Colonic mucosa (tissue), 4 donors: ENCODE results near the gene EFNA1. TPM values are rescaled to one million over a fixed set of nuclear protein-coding genes. Genes with fewer than 3 reads are reported as not detected.

Experiments used
- DNase-seq: peaks from one replicate; pipeline ENCODE4 v3.0.0-alpha.2; 2020
- H3K27ac ChIP-seq: fragments of 200-600 bp; one replicate; pipeline ENCODE4 v1.8.0; 2021
- H3K27me3 ChIP-seq: fragments of 200-600 bp; one replicate; pipeline ENCODE4 v1.8.0; 2021
- H3K36me3 ChIP-seq: fragments of 200-600 bp; one replicate; pipeline ENCODE4 v1.8.0; 2021
- H3K4me1 ChIP-seq: fragments of 200-600 bp; one replicate; pipeline ENCODE4 v1.8.0; 2021; ENCODE audit warnings: mild to moderate bottlenecking
- H3K4me3 ChIP-seq: fragments of 200-600 bp; one replicate; pipeline ENCODE4 v1.8.0; 2021
- H3K9ac ChIP-seq, 2 donors: one replicate each; pipeline ENCODE4 v1.7.0; 2013; ENCODE audit warnings: control low read depth in 2 of 2, low read depth in 2 of 2, low read length in 2 of 2
- H3K9me3 ChIP-seq: fragments of 200-600 bp; one replicate; pipeline ENCODE4 v1.8.0; 2021
- intact Hi-C: fragments of 100-400 bp; cut with DNase I; formaldehyde crosslinking; loops from one replicate; pipeline ENCODE4 v1.14.1; 2022
- total RNA-seq, 2 donors: library from RNA; stranded (reverse); fragmentation: NEBNext Ultra II Directional in 1 of 2; extraction: Animal tissue kit (Norgen Biotek cat#: 25700) in 1 of 2; gene quantifications; one replicate each; pipeline ENCODE4 v1.2.1, GENCODE V29; 2021
- TF ChIP-seq, protein P1 (sequence below): fragments of 200-600 bp; IDR thresholded peaks from one replicate; pipeline ENCODE4 v1.8.0; 2022; ENCODE audit warnings: antibody characterized with exemption, mild to moderate bottlenecking
- donor health status: healthy.
- donor health status: DM: no; HTN: no; CAD: no.
- donor health status: DM: no; HTN: no; CAD: no.

EFNA1 gene
- total RNA-seq, 2 donors from 2014 or later = 61.3 to 125 TPM

DNA sequence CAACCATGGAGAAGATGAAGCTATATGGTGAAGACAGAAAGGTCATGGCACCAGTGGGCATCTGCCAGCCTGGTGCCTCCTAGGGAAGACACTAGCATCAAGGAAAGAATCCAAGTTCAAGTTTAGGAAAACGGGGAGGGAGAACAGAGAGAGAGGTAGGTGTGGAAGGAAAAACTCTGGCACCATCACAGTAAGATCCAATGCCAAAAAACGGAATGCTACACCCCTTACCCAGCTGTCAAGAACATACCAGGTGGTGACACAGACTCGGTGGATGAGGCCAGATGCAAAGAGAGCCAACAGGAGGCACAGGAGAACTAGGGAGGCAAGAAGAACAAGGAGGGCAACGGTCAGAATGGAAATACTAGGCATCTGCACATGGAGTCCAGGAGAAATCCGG is 41.9 kb downstream of the EFNA1 start:
- TF ChIP-seq, protein P1, sequence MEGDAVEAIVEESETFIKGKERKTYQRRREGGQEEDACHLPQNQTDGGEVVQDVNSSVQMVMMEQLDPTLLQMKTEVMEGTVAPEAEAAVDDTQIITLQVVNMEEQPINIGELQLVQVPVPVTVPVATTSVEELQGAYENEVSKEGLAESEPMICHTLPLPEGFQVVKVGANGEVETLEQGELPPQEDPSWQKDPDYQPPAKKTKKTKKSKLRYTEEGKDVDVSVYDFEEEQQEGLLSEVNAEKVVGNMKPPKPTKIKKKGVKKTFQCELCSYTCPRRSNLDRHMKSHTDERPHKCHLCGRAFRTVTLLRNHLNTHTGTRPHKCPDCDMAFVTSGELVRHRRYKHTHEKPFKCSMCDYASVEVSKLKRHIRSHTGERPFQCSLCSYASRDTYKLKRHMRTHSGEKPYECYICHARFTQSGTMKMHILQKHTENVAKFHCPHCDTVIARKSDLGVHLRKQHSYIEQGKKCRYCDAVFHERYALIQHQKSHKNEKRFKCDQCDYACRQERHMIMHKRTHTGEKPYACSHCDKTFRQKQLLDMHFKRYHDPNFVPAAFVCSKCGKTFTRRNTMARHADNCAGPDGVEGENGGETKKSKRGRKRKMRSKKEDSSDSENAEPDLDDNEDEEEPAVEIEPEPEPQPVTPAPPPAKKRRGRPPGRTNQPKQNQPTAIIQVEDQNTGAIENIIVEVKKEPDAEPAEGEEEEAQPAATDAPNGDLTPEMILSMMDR = no peak
- H3K36me3 ChIP-seq = peaks cover 7% of the 10 kb centered on the region
- no peaks in the 10 kb centered on the region for H3K9me3 ChIP-seq
- H3K9ac ChIP-seq = no peak overlapping the region
- peak; percentile 14 for DNase-seq
- no peak overlapping the region for H3K27ac ChIP-seq
- H3K27me3 ChIP-seq = no peaks in the 10 kb centered on the region
- peaks cover 14% of the 10 kb centered on the region for H3K4me1 ChIP-seq
- H3K4me3 ChIP-seq = no peak overlapping the region
- intact Hi-C loops = no loop called here

DNA sequence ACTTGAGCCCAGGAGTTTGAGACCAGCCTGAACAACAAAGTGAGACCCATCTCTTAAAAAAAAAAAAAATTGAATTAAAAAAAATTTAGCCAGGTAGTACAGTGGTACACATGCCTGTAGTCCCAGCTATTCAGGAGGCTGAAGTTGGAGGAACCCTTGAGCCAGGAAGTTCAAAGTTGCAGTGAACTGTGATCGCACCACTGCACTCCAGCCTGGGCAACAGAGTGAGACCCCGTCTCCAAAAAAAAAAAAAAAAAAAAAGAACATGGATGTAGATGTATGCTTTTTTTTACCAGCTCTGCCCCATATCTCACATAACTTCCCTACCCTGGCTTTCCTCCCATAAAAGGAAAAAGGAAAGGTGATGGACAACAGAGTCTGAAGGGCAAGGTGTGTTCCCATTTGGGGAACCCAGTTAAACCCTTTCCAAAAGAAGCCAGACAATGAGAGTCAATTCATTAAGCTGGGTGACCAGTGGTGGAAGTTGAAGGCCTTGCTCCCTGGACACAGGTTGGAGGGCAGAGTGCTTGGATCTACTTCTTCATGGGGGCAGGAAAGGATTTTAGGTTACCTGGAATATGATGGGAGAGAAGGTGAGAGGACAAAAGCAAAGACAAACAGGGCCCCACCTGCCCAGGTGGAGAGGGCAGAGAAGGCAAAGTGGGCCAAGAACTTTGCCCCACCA is 42.6 kb downstream of the EFNA1 start:
- no peak overlapping the region for H3K9ac ChIP-seq

DNA sequence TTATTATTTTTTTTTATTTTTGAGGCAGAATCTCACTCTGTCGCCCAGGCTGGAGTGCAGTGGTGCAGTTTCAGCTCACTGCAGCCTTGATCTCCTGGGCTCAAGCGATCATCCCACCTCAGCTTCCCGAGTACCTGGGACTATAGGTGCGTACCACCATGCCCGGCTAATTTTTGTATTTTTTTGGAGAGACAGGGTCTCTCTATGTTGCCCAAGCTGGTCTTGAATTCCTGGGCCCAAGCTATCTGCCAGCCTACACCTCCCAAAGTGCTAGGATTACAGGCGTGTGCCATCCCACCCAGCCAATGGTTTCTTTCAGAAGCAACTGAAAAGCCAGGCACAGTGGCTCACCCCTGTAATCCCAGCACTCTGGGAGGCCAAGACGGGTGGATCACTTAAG is 43.1 kb downstream of the EFNA1 start:
- Histone ChIP-seq H3K27me3 (no peaks in the 10 kb centered on the region), H3K4me3 (no peak overlapping the region), H3K36me3 (peaks cover 7% of the 10 kb centered on the region), H3K9me3 (no peaks in the 10 kb centered on the region), H3K9ac (no peak overlapping the region), H3K27ac (no peak overlapping the region), H3K4me1 (peaks cover 14% of the 10 kb centered on the region)
- intact Hi-C loops = no loop called here
- peak; percentile 9 for DNase-seq
- TF ChIP-seq, protein P1 = no peak

More for the DNA sequence above, 42.6 kb downstream of the EFNA1 start:
- H3K9me3 ChIP-seq = no peaks in the 10 kb centered on the region
- TF ChIP-seq, protein P1 = no peak
- intact Hi-C loops = no loop called here
- no peak for DNase-seq
- no peaks in the 10 kb centered on the region for H3K27me3 ChIP-seq
- H3K4me3 ChIP-seq = no peak overlapping the region
- peaks cover 14% of the 10 kb centered on the region for H3K4me1 ChIP-seq
- peaks cover 7% of the 10 kb centered on the region for H3K36me3 ChIP-seq
- no peak overlapping the region for H3K27ac ChIP-seq

DNA sequence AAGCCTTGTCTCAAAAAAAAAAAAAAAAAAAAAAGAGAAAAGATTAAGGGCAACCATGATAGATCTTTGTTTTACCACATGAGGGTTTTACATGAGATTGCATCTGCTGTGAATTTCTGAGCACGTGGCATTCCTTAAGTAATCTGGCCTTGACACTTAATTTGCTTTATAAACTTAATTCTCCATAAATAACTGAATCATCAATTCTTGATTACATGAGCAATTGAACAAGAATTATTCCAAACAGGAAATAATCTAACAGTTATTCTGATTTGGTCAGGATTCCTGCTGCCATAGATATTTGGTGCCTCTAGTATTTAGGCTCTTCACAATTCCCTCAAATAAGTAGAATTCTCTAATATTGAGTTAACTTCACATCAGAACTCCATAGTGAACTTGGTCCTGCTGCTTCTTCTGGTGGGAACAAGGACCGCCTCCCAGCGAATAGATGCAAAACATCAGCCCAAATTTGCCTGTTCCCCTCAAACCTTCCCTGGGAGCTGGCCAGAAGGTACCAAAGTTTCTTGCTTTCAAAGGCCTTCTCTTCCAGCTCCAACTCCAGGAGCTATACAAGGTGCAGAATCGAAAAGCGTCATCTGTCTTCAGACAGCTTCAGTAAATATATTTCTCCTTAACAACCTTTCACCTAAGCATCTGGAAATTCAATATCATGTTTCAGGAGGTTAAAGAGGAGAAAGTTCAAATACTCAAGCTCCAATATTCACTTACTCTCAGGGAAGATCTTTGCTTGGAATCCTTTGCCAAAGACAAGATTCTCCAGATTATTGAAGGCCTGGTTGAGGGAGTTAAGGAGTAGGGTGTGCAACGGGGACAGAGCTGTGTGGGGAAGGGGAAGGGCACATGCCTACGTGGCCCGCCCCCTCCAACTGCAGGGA is 44.4 kb downstream of the EFNA1 start:
- intact Hi-C loops = no loop called here
- Histone ChIP-seq H3K36me3 (peaks cover 7% of the 10 kb centered on the region), H3K27ac (peak overlapping the region; percentile 89), H3K4me1 (peaks cover 19% of the 10 kb centered on the region), H3K27me3 (no peaks in the 10 kb centered on the region), H3K9me3 (no peaks in the 10 kb centered on the region), H3K4me3 (peak overlapping the region; percentile 90), H3K9ac (peak overlapping the region; percentile 86 to 90)
- TF ChIP-seq, protein P1 = no peak
- DNase-seq = no peak

DNA sequence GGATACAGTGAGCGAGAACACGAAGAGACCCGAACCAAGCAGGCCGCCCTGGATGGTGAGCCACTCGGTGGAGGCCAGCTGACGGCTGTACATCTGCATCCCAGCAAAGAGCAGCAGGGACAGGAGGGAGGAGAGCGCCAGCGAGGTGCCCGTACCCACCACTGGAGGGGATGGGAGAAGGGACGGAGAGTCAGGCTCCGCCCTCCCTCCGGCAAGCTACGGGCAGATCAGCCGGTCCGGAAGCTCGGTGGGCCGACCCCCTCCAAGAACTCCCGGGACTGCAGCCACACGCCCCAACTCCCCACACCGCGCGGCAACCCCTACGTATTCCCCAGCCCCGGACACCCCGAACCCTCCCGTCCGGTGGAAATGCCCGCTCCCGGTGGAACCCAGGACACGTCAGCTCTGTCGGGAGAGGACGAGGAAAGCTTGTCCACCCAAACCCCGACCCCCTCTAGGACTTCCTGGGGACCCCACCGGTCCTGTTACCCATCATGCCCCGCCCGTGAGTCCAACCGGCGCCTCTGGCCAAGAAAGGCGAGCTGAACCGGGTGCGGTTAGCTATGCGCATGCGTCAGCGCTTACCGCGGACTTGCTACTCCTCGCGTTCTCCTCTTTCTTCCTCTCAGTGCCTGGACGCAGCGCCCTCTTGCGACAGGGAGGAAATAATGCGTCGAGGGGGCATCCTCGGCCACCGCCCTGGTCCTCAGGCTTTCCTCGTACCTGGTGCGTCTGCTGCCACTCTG is 45.2 kb downstream of the EFNA1 start, which contains the start of gene KRTCAP2:
KRTCAP2 (minus strand) TSS at position 573 of the 746 bp plus-strand sequence; CDS start at position 493, 80 bp downstream.
- peak; percentile 95 for DNase-seq
- Histone ChIP-seq H3K4me1 (peaks cover 13% of the 10 kb centered on the region), H3K27ac (peak within 1 kb of the TSS; percentile 89), H3K27me3 (no peaks in the 10 kb centered on the region), H3K9me3 (no peaks in the 10 kb centered on the region), H3K36me3 (peaks cover 7% of the 10 kb centered on the region), H3K4me3 (peak within 1 kb of the TSS; percentile 90), H3K9ac (peak within 1 kb of the TSS; percentile 86 to 90)
- TF ChIP-seq, protein P1 = peak; percentile 91
- intact Hi-C loops = no loop called here
